SK-N-SH treated with all-trans-retinoic acid at 6 μM for 48 hours (cell line): ENCODE measurements around the gene LNX2.

Experiments
- ARNTL ChIP-seq: fragments of 450-650 bp; formaldehyde crosslinking; IDR thresholded peaks from 2 replicates; pipeline ENCODE4 v1.5.0; 2020; ENCODE audit warnings: low read depth, mild to moderate bottlenecking, moderate library complexity, borderline replicate concordance
- ISL1 ChIP-seq: fragments of 250-450 bp; sonication (Bioruptor Pico); IDR thresholded peaks from 2 replicates; pipeline ENCODE4 v2.1.2; 2022; ENCODE audit warnings: mild to moderate bottlenecking, moderate library complexity
- PPARA ChIP-seq: fragments of 250-450 bp; sonication (Bioruptor Pico); IDR thresholded peaks from 2 replicates; pipeline ENCODE4 v1.5.0; 2020; ENCODE audit warnings: mild to moderate bottlenecking, borderline replicate concordance
- RARB ChIP-seq: fragments of 250-450 bp; sonication (Bioruptor Pico); IDR thresholded peaks from 2 replicates; pipeline ENCODE4 v1.8.0; 2021; ENCODE audit warnings: mild to moderate bottlenecking, moderate library complexity
- TCF4 ChIP-seq: fragments of 250-450 bp; sonication (Bioruptor Pico); IDR thresholded peaks from 2 replicates; pipeline ENCODE4 v1.8.0; 2021; ENCODE audit warnings: mild to moderate bottlenecking, moderate library complexity, borderline replicate concordance
- TOX ChIP-seq: fragments of 250-450 bp; sonication (Bioruptor Pico); IDR thresholded peaks from 2 replicates; pipeline ENCODE4 v1.8.0; 2021; ENCODE audit warnings: mild to moderate bottlenecking, moderate library complexity, borderline replicate concordance
- ZNF565 ChIP-seq: fragments of 450-650 bp; formaldehyde crosslinking; conservative IDR thresholded peaks from 2 replicates; pipeline ENCODE4 v1.5.0; 2020; ENCODE audit warnings: low read depth, mild to moderate bottlenecking, moderate library complexity
- ZNF70 ChIP-seq: fragments of 450-650 bp; formaldehyde crosslinking; IDR thresholded peaks from 2 replicates; pipeline ENCODE4 v1.5.0; 2020; ENCODE audit warnings: mild to moderate bottlenecking, moderate library complexity
- ZNF8 ChIP-seq: fragments of 450-650 bp; formaldehyde crosslinking; IDR thresholded peaks from 2 replicates; pipeline ENCODE4 v1.5.0; 2020; ENCODE audit warnings: mild to moderate bottlenecking, moderate library complexity
- TF ChIP-seq, protein P1 (sequence below): fragments of 250-450 bp; sonication (Bioruptor Pico); IDR thresholded peaks from 2 replicates; pipeline ENCODE4 v1.5.1; 2021; ENCODE audit warnings: mild to moderate bottlenecking, moderate library complexity
- TF ChIP-seq, protein P2 (sequence below): fragments of 250-450 bp; sonication (Bioruptor Pico); IDR thresholded peaks from 2 replicates; pipeline ENCODE4 v1.8.0; 2020; ENCODE audit warnings: mild to moderate bottlenecking, moderate library complexity, borderline replicate concordance
- TF ChIP-seq, protein P3 (sequence below): fragments of 250-450 bp; sonication (Bioruptor Pico); IDR thresholded peaks from 2 replicates; pipeline ENCODE4 v1.5.1; 2020; ENCODE audit warnings: low read depth, mild to moderate bottlenecking, moderate library complexity
- TF ChIP-seq, protein P4 (sequence below): fragments of 250-450 bp; sonication (Bioruptor Pico); IDR thresholded peaks from 2 replicates; pipeline ENCODE4 v1.8.0; 2021; ENCODE audit warnings: low read depth, mild to moderate bottlenecking, moderate library complexity, borderline replicate concordance

DNA sequence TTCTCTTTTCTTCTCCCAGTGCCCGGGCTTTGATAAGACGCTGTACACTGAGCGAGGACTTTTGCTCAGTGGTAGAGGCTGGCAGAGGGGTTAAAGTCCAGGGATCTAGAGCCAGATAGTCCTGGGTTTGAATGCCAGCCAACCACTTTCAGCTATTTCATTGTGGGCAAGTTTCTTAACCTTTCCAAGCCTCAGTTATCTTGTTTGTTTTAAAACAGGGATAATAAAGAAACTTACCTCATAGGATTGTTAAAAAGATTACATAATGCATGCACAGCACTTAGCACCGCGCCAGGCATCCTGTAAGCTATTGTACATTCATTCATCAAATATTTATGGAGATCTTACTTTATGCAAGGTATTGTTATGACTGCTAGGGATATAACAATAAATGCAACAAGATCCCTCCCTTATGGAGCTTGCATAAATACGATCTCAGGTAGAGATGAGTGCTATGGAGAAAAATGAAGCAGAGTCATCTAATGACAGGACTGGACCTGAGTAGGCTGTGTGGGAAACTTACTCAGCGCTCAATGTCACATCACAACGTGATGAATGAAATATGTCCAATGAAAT, 70.8 kb downstream of the LNX2 start:
- TF ChIP-seq, protein P1, sequence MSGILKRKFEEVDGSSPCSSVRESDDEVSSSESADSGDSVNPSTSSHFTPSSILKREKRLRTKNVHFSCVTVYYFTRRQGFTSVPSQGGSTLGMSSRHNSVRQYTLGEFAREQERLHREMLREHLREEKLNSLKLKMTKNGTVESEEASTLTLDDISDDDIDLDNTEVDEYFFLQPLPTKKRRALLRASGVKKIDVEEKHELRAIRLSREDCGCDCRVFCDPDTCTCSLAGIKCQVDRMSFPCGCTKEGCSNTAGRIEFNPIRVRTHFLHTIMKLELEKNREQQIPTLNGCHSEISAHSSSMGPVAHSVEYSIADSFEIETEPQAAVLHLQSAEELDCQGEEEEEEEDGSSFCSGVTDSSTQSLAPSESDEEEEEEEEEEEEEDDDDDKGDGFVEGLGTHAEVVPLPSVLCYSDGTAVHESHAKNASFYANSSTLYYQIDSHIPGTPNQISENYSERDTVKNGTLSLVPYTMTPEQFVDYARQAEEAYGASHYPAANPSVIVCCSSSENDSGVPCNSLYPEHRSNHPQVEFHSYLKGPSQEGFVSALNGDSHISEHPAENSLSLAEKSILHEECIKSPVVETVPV (CRISPR knock-in tag): no peak
- TF ChIP-seq TCF4 (CRISPR knock-in tag) (no peak), PPARA (CRISPR knock-in tag) (no peak), ARNTL (CRISPR knock-in tag) (no peak), ZNF70 (CRISPR knock-in tag) (no peak), ISL1 (no peak), RARB (CRISPR knock-in tag) (no peak), TOX (CRISPR knock-in tag) (no peak), ZNF8 (CRISPR knock-in tag) (no peak), ZNF565 (CRISPR knock-in tag) (no peak)
- TF ChIP-seq, protein P2, sequence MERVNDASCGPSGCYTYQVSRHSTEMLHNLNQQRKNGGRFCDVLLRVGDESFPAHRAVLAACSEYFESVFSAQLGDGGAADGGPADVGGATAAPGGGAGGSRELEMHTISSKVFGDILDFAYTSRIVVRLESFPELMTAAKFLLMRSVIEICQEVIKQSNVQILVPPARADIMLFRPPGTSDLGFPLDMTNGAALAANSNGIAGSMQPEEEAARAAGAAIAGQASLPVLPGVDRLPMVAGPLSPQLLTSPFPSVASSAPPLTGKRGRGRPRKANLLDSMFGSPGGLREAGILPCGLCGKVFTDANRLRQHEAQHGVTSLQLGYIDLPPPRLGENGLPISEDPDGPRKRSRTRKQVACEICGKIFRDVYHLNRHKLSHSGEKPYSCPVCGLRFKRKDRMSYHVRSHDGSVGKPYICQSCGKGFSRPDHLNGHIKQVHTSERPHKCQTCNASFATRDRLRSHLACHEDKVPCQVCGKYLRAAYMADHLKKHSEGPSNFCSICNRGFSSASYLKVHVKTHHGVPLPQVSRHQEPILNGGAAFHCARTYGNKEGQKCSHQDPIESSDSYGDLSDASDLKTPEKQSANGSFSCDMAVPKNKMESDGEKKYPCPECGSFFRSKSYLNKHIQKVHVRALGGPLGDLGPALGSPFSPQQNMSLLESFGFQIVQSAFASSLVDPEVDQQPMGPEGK: no peak
- TF ChIP-seq, protein P3, sequence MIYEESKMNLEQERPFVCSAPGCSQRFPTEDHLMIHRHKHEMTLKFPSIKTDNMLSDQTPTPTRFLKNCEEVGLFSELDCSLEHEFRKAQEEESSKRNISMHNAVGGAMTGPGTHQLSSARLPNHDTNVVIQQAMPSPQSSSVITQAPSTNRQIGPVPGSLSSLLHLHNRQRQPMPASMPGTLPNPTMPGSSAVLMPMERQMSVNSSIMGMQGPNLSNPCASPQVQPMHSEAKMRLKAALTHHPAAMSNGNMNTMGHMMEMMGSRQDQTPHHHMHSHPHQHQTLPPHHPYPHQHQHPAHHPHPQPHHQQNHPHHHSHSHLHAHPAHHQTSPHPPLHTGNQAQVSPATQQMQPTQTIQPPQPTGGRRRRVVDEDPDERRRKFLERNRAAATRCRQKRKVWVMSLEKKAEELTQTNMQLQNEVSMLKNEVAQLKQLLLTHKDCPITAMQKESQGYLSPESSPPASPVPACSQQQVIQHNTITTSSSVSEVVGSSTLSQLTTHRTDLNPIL: no peak
- TF ChIP-seq, protein P4, sequence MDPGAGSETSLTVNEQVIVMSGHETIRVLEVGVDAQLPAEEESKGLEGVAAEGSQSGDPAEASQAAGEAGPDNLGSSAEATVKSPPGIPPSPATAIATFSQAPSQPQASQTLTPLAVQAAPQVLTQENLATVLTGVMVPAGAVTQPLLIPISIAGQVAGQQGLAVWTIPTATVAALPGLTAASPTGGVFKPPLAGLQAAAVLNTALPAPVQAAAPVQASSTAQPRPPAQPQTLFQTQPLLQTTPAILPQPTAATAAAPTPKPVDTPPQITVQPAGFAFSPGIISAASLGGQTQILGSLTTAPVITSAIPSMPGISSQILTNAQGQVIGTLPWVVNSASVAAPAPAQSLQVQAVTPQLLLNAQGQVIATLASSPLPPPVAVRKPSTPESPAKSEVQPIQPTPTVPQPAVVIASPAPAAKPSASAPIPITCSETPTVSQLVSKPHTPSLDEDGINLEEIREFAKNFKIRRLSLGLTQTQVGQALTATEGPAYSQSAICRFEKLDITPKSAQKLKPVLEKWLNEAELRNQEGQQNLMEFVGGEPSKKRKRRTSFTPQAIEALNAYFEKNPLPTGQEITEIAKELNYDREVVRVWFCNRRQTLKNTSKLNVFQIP: no peak
